Glutamatergic neuron (in vitro differentiated cells): ENCODE results near the gene SLN. TPM values are rescaled to one million over a fixed set of nuclear protein-coding genes. Genes with fewer than 3 reads are reported as not detected.

Experiments
- DNase-seq: peaks from one replicate; pipeline ENCODE4 v3.0.0; 2022
- H3K27ac Mint-ChIP-seq: one replicate; pipeline ENCODE4 v1.8.0; 2020; ENCODE audit warnings: mild to moderate bottlenecking, mixed read lengths, inconsistent platforms; ENCODE audit not compliant: unreplicated experiment
- H3K27me3 Mint-ChIP-seq: one replicate; pipeline ENCODE4 v1.8.0; 2020; ENCODE audit warnings: mild to moderate bottlenecking, moderate library complexity, mixed read lengths, inconsistent platforms; ENCODE audit not compliant: unreplicated experiment
- H3K36me3 Mint-ChIP-seq: one replicate; pipeline ENCODE4 v1.8.0; 2020; ENCODE audit warnings: mild to moderate bottlenecking, mixed read lengths, inconsistent platforms; ENCODE audit not compliant: unreplicated experiment
- H3K4me1 Mint-ChIP-seq: one replicate; pipeline ENCODE4 v1.8.0; 2020; ENCODE audit warnings: mild to moderate bottlenecking, low read depth, mixed read lengths, inconsistent platforms; ENCODE audit not compliant: unreplicated experiment
- H3K4me3 Mint-ChIP-seq: one replicate; pipeline ENCODE4 v1.8.0; 2020; ENCODE audit warnings: mild to moderate bottlenecking, mixed read lengths, inconsistent platforms; ENCODE audit not compliant: unreplicated experiment
- H3K9me3 Mint-ChIP-seq: one replicate; pipeline ENCODE4 v1.8.0; 2020; ENCODE audit warnings: mild to moderate bottlenecking, moderate library complexity, mixed read lengths, inconsistent platforms; ENCODE audit not compliant: unreplicated experiment
- CTCF ChIP-seq: fragments of 200-600 bp; sonication (generic); IDR thresholded peaks from one replicate; pipeline ENCODE4 v1.5.0; 2021; ENCODE audit not compliant: partially characterized antibody, unreplicated experiment
- total RNA-seq: library from RNA; stranded (reverse); fragmentation: NEBNext Ultra II Directional; extraction: Animal tissue kit (Norgen Biotek cat#: 25700); gene quantifications from one replicate; pipeline ENCODE4 v1.2.1, GENCODE V29; 2021; ENCODE audit not compliant: unreplicated experiment

Gene SLN
- total RNA-seq, 1 donor from 2014 or later: not detected

DNA sequence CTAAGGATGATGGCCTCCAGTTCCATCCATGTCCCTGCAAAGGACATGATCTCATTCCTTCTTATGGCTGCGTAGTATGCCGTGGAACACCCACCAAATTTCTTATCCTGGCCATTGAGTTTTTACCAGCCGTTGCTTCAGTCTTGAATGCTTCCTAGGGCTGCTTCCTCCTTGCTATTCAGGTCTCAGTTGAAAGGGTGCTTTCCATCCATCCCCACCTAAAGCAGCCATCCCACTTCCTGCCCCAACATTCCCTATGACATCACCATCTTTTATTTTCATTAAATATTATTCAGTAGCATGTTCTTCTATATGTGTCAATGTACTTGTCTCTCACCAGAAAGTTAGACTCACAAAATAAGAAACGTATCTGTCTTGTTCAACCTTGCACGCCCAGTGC, 40.7 kb upstream of the SLN start:
- Mint-ChIP-seq H3K4me3 (no peak overlapping the region), H3K4me1 (peaks cover 15% of the 10 kb centered on the region), H3K27ac (peak overlapping the region; percentile 74), H3K27me3 (no peaks in the 10 kb centered on the region), H3K36me3 (no peaks in the 10 kb centered on the region), H3K9me3 (peaks cover 1% of the 10 kb centered on the region)
- no peak for DNase-seq
- no peak for TF ChIP-seq CTCF

DNA sequence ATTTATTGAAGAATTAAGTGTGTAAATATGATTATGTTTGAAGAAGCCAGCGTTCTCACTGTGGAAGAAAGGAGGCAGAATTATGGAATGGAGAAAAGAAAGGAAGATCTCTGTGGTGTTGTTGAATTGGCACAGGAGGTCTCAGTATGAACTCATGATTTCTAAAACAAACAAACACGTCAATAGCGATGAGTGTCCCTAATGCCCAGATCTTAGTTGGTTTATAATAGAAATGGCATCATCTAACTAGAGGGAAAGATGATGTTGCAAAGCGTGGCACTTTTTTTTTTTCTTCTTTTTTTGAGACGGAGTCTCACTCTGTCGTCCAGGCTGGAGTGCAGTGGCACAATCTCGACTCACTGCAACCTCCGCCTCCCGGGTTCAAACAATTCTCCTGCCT, 39.2 kb upstream of the SLN start:
- Mint-ChIP-seq H3K36me3 (no peaks in the 10 kb centered on the region), H3K27ac (no peak overlapping the region), H3K27me3 (no peaks in the 10 kb centered on the region), H3K4me3 (no peak overlapping the region), H3K4me1 (peaks cover 16% of the 10 kb centered on the region), H3K9me3 (no peaks in the 10 kb centered on the region)
- no peak for DNase-seq
- TF ChIP-seq CTCF: no peak

GRCh38 chr11:107750313-107750712, 38.5 kb upstream of the SLN start:
- no peak for DNase-seq
- Mint-ChIP-seq H3K36me3 (no peaks in the 10 kb centered on the region), H3K27me3 (no peaks in the 10 kb centered on the region), H3K4me1 (peaks cover 16% of the 10 kb centered on the region), H3K27ac (no peak overlapping the region), H3K9me3 (no peaks in the 10 kb centered on the region), H3K4me3 (no peak overlapping the region)
- TF ChIP-seq CTCF: no peak

DNA sequence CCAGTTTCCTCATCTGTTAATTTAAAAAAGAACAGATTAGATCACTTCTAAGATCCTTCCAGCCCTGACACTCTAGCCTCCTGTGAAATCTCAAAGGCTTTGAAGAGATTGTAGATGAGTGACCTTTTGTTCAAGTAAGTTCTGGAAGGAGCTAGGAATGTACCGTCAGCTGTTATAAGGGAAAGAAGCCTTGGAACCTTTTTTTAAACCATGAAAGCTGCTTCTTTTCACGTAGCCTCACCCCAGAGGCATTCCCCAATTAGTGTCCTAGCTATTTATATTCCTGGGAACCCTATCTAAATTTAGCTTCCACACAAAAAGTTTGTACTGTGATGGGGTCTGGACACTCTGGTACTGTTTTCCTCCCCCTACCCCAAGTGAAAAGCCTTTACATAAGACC, 35.8 kb upstream of the SLN start:
- Mint-ChIP-seq H3K4me1 (peaks cover 23% of the 10 kb centered on the region), H3K9me3 (peaks cover 3% of the 10 kb centered on the region), H3K36me3 (no peaks in the 10 kb centered on the region), H3K4me3 (no peak overlapping the region), H3K27ac (no peak overlapping the region), H3K27me3 (no peaks in the 10 kb centered on the region)
- DNase-seq: no peak
- TF ChIP-seq CTCF: no peak

- DNase-seq: no peak
- Mint-ChIP-seq H3K36me3 (no peaks in the 10 kb centered on the region), H3K27ac (peak overlapping the region; percentile 34), H3K4me3 (no peak overlapping the region), H3K4me1 (peaks cover 22% of the 10 kb centered on the region), H3K27me3 (peaks cover 2% of the 10 kb centered on the region), H3K9me3 (peaks cover 3% of the 10 kb centered on the region)
- TF ChIP-seq CTCF: no peak
Measured at GRCh38 chr11:107744736-107745135, 32.9 kb upstream of the SLN start.
